Stimulated activated CD8-positive, alpha-beta memory T cell treated with anti-CD3 and anti-CD28 coated beads, Interleukin-15, amount 100 ng/mL, for 48 hours (primary cell): ENCODE data around the gene GRK2.
A peak's percentile ranks its signal among the peaks of the same experiment; 100 is the strongest.

Experiments
- DNase-seq, 2 donors: peaks; one replicate each; pipeline ENCODE4 v3.0.0-alpha.2; 2020; ENCODE audit warnings: low read depth in 2 of 2

Gene GRK2

DNA sequence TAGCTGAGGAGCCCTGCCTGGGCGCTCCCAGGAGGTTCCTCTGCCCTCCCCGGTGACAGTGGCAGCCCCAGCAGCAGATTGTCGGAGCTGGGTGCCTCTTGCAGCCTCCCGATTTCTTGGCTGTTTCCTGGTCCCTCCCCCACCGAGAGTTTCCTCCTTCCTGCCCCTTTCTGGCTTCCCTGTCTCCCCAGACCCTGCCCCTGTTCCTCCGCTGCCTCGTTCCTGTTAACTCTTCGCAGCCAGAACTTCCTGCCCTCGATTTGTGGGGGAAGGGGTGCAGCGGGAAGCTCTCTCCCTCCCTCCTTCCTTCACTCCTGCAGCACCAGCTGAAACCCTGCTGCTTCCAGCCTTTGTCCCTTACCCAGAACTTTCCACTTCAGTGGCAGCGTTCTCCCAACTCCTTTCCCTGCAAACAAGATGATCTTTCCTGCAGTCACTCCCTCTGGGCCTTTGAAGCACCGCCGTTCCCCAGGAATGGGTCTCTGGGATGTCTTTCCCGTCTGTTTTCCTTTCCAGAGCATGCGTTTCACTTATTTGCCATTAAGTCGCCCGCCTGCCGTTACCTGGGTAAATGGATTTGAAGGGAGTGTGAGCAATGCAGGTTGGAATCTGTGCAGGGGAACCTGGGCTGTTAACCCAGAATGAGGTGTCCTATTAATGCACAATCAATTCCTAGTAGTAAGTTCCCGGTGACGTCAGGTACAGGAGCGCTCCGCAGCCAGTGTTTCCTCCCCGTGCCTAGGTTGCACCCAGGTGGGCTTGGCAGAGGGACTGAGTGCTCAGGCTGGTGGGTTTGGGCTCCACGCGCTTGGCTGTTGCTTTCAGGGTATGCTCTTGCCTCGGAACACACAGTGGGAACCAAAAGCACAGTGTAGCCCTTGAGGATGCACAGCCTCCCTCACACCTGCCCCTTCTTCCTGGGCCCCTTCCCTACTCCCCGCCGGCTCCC lies 4.3 kb downstream of the GRK2 start:
- no peak for DNase-seq

- DNase-seq: no peak
Observed at GRCh38 chr11:67271205-67271540, 4.9 kb downstream of the GRK2 start.

DNA sequence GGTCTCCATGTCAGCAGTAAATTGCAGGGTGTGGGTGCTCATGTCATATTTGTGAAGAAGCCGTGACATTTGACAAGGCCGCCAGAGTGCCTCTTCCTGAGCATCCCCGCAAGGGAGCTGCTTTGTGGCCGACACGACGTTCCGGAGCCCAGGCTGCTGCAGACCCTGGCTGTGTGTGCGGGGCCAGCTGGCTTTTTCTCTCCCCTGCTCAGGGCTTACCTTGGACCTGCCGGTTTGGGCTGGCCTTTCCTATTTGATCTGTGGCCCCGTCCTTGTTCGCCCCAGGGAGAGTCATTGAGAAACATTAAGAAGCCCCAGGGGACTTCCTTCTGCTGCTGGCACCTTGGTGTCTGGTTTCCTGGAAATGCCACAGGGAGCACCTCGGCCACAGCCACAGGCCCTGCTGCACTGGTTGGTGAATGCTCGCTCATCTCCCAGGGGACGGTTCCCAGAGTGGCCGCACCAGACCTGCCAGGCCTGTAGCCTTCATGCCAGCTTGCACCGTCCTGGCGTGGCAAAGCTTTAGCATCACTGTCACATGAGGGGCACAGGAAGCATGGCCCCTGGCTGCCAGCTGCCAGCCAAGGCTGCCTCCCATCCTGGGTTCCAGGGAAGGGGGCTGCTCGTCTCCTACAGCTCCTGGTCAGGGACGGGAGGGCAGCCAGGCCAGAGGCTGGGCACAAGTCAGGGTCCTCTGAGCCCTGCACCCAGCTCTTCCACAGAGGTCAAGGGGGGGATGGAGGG lies 5.4 kb downstream of the GRK2 start:
- peak; percentile 68 to 75 for DNase-seq

GRCh38 chr11:67272327-67273259 lies 6.3 kb downstream of the GRK2 start:
- no peak for DNase-seq

DNA sequence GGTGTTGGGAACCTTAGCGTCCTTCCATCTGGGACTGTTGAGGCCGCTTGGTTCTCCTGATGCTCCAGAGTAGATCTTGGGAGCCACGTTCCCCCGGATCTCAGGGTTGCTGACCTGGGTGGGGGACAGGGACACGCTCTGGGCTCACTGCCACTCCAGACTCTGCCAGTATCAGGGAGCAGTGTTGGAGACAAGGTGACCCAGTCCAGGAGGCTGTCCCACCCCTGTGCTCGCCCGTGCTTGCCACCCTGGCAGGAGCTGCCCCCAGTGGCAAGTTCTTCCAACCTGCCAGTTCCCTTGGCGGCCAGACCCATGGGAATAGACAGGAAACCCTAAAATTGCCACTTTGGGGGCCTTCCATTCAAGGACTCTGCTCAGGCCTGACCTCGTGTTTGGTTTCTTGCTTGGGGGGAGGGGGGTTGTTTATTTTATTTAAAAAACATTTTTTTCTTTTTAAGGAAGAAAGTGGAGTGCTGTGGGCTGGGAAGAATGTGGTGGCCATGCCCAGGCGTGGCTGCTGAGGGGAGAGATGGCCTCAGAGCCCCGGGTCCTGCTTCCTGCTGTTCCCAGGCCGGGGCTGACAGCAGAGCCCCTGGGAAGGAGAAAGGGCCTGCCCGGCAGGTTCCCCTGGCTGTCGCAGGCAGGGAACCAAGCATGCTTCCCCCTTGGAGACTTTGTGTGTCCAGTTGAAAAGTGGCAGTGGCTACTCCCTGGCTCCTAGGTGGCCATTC lies 7.2 kb downstream of the GRK2 start:
- DNase-seq: no peak

GRCh38 chr11:67274768-67275605 lies 8.7 kb downstream of the GRK2 start:
- no peak for DNase-seq

DNA sequence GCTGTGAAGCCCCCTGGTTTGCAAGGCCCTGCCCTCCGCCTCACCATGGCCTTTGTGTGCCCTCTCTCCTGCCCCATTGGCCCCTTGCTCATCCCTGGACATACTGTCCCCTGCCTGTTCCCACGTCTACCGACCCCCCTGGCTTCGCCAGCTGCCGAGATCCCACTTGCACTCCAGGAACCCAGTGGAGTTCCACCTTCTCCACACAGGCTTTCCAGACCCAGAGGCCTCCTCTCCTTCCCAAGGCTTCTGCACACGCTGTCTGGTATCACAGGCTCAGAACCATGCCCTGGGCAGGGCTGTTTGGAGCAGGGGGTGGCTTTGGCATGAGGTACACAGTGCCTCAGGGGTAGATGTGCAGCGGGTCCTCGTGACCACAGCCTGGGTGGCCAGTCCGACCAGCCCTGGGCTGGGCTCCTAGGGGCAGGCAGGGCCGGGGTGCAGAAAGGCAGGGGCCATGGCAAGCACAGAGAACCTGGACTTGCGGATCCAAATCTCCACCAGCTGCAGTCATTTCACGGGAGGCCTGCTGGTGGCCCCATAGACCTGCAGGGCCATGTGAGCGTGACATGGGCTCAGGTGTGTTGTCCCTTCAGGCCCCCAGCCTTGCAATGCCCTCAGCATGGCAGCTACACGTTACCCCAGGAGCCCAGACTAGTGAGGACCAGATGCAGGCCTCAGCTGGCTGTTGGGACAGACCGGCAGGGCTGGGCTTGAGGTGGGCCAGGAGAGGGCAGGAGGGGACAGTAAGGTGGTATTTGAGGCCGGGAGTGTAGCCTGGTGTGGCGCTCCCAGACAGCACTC lies 9.5 kb downstream of the GRK2 start:
- DNase-seq: no peak

DNA sequence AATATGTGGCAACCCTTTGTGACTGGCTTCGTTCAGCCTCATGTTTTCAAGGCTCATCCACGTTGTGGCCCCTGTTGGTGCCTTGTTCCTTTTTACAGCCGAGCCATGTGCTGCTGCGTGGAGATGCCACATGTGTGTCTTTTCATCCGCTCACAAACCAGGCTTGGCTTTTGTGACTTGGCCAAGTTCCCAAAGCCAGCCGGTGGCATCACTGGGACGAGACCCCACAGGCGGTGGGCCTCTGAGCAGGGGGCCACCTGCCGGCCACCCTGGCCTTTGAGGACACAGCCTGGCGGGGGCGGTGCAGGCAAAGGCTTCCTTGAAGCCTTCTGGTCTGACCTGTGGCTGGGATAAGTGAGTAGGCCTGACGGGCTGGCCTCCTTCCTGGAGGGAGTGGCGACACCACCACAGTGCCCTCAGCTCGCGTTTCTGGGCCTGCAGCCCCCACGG lies 10.5 kb downstream of the GRK2 start:
- DNase-seq: peak; percentile 64 to 66

DNA sequence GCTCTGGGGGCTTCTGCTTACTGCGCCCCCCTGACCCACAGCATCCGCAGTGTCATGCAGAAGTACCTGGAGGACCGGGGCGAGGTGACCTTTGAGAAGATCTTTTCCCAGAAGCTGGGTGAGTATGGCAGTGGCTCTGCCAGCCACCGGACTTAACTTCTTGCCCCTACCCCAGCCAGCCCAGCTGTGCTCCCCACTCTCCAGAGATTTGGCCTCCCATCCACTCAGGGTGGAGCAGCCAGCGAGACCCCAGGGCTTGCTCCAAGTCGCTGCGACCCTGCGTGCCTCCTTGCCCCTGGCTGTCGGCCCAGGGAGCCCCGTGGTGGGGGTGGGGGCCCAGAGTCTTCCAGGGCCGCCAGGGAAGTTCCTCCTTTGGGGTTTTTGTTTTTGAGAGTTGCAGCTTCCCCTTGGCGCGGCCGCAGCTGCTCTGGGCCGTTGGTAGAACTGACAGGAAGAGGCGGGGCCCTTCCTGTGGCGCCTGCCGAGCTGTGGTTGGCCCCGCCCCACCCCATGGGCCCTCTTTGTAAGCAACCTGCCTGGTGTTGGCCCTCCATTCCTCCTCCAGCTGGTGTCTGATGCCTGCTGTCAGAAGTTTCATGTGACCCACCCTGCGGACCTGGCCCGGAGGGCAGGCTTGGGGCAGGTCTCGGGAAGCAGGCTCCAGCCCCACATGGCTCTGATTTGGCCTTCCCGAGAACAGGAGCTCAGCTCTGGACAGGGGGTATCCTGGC lies 11.1 kb downstream of the GRK2 start:
- DNase-seq: peak; percentile 87 to 93

GRCh38 chr11:67278135-67278938 lies 12.1 kb downstream of the GRK2 start:
- no peak for DNase-seq

GRCh38 chr11:67278939-67279588 lies 12.8 kb downstream of the GRK2 start:
- DNase-seq: no peak

- DNase-seq: no peak
Observed at GRCh38 chr11:67279589-67280340, 13.5 kb downstream of the GRK2 start.

DNA sequence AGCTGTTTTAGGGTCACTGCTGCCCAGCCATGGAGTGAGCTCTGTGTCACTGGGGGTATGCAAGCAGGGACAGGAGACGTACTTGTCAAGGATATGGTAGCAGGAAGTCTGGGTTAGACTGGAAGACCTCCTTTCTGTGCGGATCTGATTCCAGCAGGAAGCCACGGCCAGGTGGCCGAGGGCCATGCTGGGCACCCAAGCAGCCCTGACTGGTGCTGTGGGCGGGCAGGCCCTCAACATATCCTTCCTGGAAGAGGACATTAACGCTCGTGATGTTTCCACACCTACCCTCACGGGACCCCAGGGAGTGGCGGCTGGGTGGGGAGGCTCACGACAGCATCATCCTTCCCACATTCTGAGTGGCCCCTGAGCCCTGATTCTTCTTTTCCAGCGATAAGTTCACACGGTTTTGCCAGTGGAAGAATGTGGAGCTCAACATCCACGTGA lies 14.1 kb downstream of the GRK2 start:
- DNase-seq: no peak

DNA sequence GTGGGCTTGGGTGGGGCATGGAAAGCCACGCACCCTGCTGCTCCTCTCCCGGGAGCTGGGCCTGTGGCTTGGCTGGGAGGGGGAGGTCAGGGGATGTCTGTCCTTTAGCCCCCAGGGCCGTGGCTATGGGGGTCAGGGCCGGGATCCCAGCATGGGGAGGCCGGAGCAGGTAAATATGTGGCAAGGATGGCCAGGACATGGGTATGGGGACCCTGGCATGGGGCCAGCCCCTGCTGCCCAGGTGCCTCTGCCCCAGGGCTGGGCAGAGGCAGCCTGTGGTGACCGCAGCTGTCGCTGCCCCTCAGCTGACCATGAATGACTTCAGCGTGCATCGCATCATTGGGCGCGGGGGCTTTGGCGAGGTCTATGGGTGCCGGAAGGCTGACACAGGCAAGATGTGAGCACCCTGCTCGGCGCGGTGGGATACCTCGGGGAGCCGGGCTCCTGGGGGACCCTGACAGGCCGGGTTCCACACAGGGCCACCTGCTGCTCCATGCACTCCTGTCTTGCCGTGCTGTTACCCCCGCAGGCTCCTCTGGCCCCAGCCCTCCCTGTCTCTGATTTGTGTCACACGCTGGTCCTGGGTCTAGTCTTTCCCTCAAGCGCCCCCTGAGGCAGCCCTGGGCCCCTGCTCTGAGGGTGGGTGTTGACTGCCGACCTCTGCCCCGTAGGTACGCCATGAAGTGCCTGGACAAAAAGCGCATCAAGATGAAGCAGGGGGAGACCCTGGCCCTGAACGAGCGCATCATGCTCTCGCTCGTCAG lies 14.7 kb downstream of the GRK2 start:
- no peak for DNase-seq

- DNase-seq: no peak
Observed at GRCh38 chr11:67281552-67282150, 15.4 kb downstream of the GRK2 start.
